SH-SY5Y (cell line): ENCODE data around the gene SOX9.

Source experiments
- GATA2 ChIP-seq: IDR thresholded peaks from 2 replicates; pipeline ENCODE4 v1.6.1; 2011; ENCODE audit warnings: mild to moderate bottlenecking, low read depth, low read length
- GATA3 ChIP-seq: IDR thresholded peaks from 2 replicates; pipeline ENCODE4 v1.6.1; 2011; ENCODE audit warnings: low read depth, mild to moderate bottlenecking, low read length, moderate library complexity

GRCh38 chr17:72104164-72104862, 16.5 kb upstream of the SOX9 start:
- TF ChIP-seq GATA2 (no peak), GATA3 (no peak)
